Small intestine (tissue), 7 donors: ENCODE data around the gene AATK. TPM values are rescaled to one million over a fixed set of nuclear protein-coding genes. Genes with fewer than 3 reads are reported as not detected.
A peak's percentile ranks its signal among the peaks of the same experiment; 100 is the strongest.

ENCODE experiments used
- DNase-seq, 2 donors: peaks; one replicate each; pipeline versions ENCODE4 v3.0.0 to v3.0.0-alpha.2; 2013
- FAIRE-seq: peaks from 2 replicates; lab custom pipeline; 2012; peaks lifted over from hg19 to GRCh38; lab: Jason Lieb, UNC
- H3K27ac ChIP-seq, 3 donors: one replicate each; pipeline ENCODE4 v1.5.1; 2013; ENCODE audit warnings: low read length in 2 of 3, mild to moderate bottlenecking in 2 of 3, control low read depth in 1 of 3, inconsistent platforms in 1 of 3, low read depth in 1 of 3, moderate library complexity in 1 of 3
- H3K27me3 ChIP-seq, 3 donors: one replicate each; pipeline ENCODE4 v1.6.1; 2013; ENCODE audit warnings: low read length in 3 of 3, inconsistent platforms in 1 of 3; ENCODE audit not compliant: control insufficient read depth in 3 of 3, insufficient read depth in 3 of 3
- H3K36me3 ChIP-seq, 3 donors: one replicate each; pipeline ENCODE4 v1.6.1; 2013; ENCODE audit warnings: low read length in 3 of 3, inconsistent platforms in 1 of 3, low read depth in 1 of 3, mild to moderate bottlenecking in 1 of 3, moderate library complexity in 1 of 3; ENCODE audit not compliant: control insufficient read depth in 3 of 3, insufficient read depth in 2 of 3
- H3K4me1 ChIP-seq, 3 donors: one replicate each; pipeline ENCODE4 v1.6.1; 2013; ENCODE audit warnings: low read length in 2 of 3, inconsistent platforms in 1 of 3, low read depth in 1 of 3, mild to moderate bottlenecking in 1 of 3, moderate library complexity in 1 of 3; ENCODE audit not compliant: control insufficient read depth in 3 of 3, insufficient read depth in 2 of 3
- H3K4me3 ChIP-seq, 3 donors: one replicate each; pipeline ENCODE4 v1.5.1; 2013; ENCODE audit warnings: low read length in 3 of 3, control low read depth in 1 of 3, inconsistent platforms in 1 of 3, low read depth in 1 of 3, mild to moderate bottlenecking in 1 of 3, moderate library complexity in 1 of 3
- H3K9me3 ChIP-seq, 2 donors: one replicate each; pipeline ENCODE4 v1.6.1; 2013; ENCODE audit warnings: low read depth in 1 of 2, low read length in 1 of 2; ENCODE audit not compliant: control insufficient read depth in 2 of 2, insufficient read depth in 1 of 2
- WGBS, 3 donors: extraction: QIAGEN DNeasy Blood & Tissue Kit; methylation state at CpG; one replicate each; pipeline ENCODE4 v1.1.7; 2013; 5-methylcytosine and 5-hydroxymethylcytosine counted together
- polyA plus RNA-seq, 4 donors: library from polyadenylated mRNA; stranded (reverse) in 3 of 4; unstranded in 1 of 4; fragments of 200-250 nt in 3 of 4; fragments of 120-200 nt in 1 of 4; gene quantifications; one replicate each; pipeline versions ENCODE4 v1.2.1 to v1.2.3, GENCODE V29; 2013
- donor health status: healthy with polysubstance abuse.
- donor health status: control.
- donor health status: control.
- donor health status: Bipolar disorder and iron deficiency.
- donor health status: healthy.

Gene AATK
- polyA plus RNA-seq, 4 donors = 33.1 to 118 (median 95.7) TPM

GRCh38 chr17:81090361-81091136, 75.5 kb downstream of the AATK start:
- H3K36me3 ChIP-seq = peaks cover 0 to 41% (median 3%) of the 10 kb centered on the region in 3 donors
- H3K4me3 ChIP-seq = no peak overlapping the region
- H3K27me3 ChIP-seq = peaks cover 0 to 2% (median 0%) of the 10 kb centered on the region in 3 donors
- peaks cover 0 to 19% (median 4%) of the 10 kb centered on the region in 3 donors for H3K4me1 ChIP-seq
- no peak for FAIRE-seq
- no peaks in the 10 kb centered on the region for H3K9me3 ChIP-seq
- 71 to 82% (median 76%) methylated on average over 18 to 26 of the region's 26 CpGs for WGBS, 3 donors
- peak; percentile 27 to 60 for DNase-seq
- H3K27ac ChIP-seq = no peak overlapping the region

- Histone ChIP-seq H3K9me3 (no peaks in the 10 kb centered on the region), H3K4me3 (no peak overlapping the region), H3K27ac (no peak overlapping the region), H3K27me3 (no peaks in the 10 kb centered on the region), H3K4me1 (peaks cover 0 to 11% (median 2%) of the 10 kb centered on the region in 3 donors), H3K36me3 (peaks cover 0 to 49% (median 3%) of the 10 kb centered on the region in 3 donors)
- DNase-seq (peak in 1 of 2 donors; percentile 23), FAIRE-seq (no peak)
- WGBS, 3 donors = 60 to 81% (median 79%) methylated on average over 32 of the region's 32 CpGs
Observed at GRCh38 chr17:81086789-81087551, 79.1 kb downstream of the AATK start.

GRCh38 chr17:81085420-81085911, 80.6 kb downstream of the AATK start:
- H3K4me3 ChIP-seq = no peak overlapping the region
- H3K36me3 ChIP-seq = peaks cover 0 to 51% (median 3%) of the 10 kb centered on the region in 3 donors
- 79 to 85% (median 84%) methylated on average over 20 of the region's 20 CpGs for WGBS, 3 donors
- no peak overlapping the region for H3K27ac ChIP-seq
- FAIRE-seq (no peak), DNase-seq (no peak)
- no peaks in the 10 kb centered on the region for H3K27me3 ChIP-seq
- no peaks in the 10 kb centered on the region for H3K9me3 ChIP-seq
- peaks cover 0 to 8% (median 2%) of the 10 kb centered on the region in 3 donors for H3K4me1 ChIP-seq

GRCh38 chr17:81084680-81085419, 81.2 kb downstream of the AATK start:
- peaks cover 0 to 6% (median 2%) of the 10 kb centered on the region in 3 donors for H3K4me1 ChIP-seq
- peaks cover 0 to 49% (median 3%) of the 10 kb centered on the region in 3 donors for H3K36me3 ChIP-seq
- DNase-seq (no peak), FAIRE-seq (no peak)
- no peaks in the 10 kb centered on the region for H3K27me3 ChIP-seq
- H3K27ac ChIP-seq = no peak overlapping the region
- H3K4me3 ChIP-seq = no peak overlapping the region
- H3K9me3 ChIP-seq = no peaks in the 10 kb centered on the region
- WGBS, 3 donors = 82 to 83% (median 83%) methylated on average over 26 of the region's 26 CpGs

- no peak overlapping the region for H3K4me3 ChIP-seq
- no peaks in the 10 kb centered on the region for H3K27me3 ChIP-seq
- peaks cover 0 to 43% (median 3%) of the 10 kb centered on the region in 3 donors for H3K36me3 ChIP-seq
- no peaks in the 10 kb centered on the region for H3K9me3 ChIP-seq
- DNase-seq = peak in 1 of 2 donors; percentile 16
- no peak for FAIRE-seq
- H3K4me1 ChIP-seq = peaks cover 0 to 6% (median 2%) of the 10 kb centered on the region in 3 donors
- 66 to 87% (median 83%) methylated on average over 27 of the region's 27 CpGs for WGBS, 3 donors
- peak overlapping the region in 1 of 3 donors; percentile 6 for H3K27ac ChIP-seq
Observed at GRCh38 chr17:81083125-81083765, 82.8 kb downstream of the AATK start.

GRCh38 chr17:81082177-81083073, 83.6 kb downstream of the AATK start:
- H3K27ac ChIP-seq = peak overlapping the region in 1 of 3 donors; percentile 6
- peaks cover 0 to 6% (median under 1%) of the 10 kb centered on the region in 3 donors for H3K4me1 ChIP-seq
- no peak for DNase-seq
- no peak overlapping the region for H3K4me3 ChIP-seq
- H3K27me3 ChIP-seq = no peaks in the 10 kb centered on the region
- H3K9me3 ChIP-seq = no peaks in the 10 kb centered on the region
- H3K36me3 ChIP-seq = peaks cover 0 to 35% (median 3%) of the 10 kb centered on the region in 3 donors
- WGBS, 3 donors = 89 to 95% (median 92%) methylated on average over 33 of the region's 33 CpGs
- FAIRE-seq = no peak
